NCI-H187 treated with DMSO at 0.1 percent for 48 hours (cell line): ENCODE measurements around the gene HERPUD2.
"Not testable (repeated sequence)": the region's sequence is repeated elsewhere in the genome, so short reads cannot be mapped to it uniquely, and the experiment has no call there.

ENCODE experiments used
- DNase-seq: peaks from one replicate; lab custom pipeline; 2025; lab: John Stamatoyannopoulos, UW

Gene HERPUD2

DNA sequence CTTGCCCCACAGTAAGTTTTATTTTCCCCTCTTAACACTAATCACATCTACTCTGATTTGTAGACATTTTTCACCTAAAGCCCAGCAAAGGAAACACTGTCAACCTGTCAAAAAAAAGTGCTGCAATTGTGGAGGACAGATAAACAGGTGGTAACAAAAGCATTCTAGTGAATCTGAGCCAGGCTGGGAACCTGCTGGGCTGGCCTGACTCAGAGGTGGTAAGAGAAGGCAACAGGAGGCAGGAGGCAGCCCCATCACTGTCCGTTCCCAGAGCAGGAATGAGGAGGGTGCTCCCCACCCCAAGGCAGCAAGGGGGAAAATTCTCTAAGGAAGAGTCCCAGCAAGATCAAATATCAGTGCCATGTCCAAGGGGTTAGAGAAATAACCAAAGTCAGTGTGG lies 19.5 kb upstream of the HERPUD2 start:
- no peak for DNase-seq

DNA sequence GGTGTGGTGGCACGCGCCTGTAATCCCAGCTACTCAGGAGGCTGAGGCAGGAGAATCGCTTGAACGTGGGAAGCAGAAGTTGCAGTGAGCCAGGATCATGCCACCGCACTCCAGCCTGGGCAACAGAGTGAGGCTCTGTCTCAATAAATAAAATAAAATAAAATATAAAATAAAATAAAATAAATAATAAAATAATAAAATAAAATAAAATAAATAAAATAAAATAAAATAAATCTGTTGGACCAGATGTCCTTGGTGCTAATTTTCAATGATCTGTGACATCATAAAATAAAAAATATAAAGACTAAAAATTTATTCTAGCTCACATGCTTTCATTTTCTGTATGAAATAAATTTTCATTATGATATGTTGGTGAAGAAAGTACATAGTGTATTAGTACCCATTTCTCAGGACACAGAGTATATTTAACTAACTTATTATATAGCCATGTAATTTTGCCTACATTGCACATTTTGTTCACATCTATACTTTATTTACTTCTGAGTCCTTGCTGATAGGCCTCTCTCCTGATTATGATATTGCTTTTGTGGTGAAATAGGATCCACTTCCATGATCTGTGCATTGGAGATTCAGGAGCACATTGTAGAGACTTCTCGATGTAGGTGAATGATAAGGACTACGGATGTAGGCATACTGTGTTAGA lies 17.8 kb upstream of the HERPUD2 start:
- DNase-seq = no peak

GRCh38 chr7:35707422-35707821 lies 12.5 kb upstream of the HERPUD2 start:
- DNase-seq = no peak

DNA sequence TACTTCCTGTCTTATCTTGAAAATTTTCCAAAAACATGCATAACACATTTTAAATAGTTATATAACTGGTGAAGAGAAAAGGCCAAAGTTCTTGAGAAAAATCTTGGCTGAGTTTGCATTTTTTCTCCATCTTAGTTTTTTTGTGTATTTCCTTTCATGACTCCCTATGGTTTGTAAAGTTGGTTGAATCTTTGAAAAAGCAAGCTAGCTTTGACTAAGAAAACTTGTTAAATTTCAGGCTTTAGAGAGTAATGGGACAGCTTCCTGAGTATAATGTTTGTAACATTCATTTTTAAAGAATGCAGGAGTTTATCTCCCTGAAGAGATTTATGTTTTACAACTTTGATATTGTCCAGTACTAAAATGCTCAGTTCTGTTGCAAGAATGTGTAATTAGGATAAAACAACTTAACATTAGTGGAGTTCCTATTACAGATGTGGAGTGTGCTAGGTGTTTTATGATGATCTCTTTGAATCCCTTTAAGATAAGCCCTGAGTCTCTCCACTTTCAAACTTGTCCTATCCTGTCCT lies 11.1 kb upstream of the HERPUD2 start:
- DNase-seq = no peak

DNA sequence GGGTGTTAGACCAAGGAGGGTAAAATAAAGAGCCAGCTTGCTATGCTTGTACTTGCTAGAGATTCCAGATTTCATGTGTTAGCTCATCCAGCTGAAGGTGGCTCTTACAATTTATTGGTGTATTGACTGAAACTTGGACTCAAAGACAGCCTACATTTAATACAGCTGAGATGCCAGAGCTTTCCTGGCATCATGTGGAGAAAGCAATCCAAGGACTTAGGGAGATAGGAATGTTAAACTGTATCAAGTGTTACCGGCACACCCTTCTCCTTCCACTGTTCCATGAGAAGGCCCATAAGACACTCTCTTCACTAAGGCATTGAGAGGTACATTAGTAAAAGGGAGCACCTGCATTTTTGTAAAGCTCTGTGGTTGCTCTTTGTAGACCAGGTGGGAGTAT lies 9.3 kb upstream of the HERPUD2 start:
- no peak for DNase-seq

DNA sequence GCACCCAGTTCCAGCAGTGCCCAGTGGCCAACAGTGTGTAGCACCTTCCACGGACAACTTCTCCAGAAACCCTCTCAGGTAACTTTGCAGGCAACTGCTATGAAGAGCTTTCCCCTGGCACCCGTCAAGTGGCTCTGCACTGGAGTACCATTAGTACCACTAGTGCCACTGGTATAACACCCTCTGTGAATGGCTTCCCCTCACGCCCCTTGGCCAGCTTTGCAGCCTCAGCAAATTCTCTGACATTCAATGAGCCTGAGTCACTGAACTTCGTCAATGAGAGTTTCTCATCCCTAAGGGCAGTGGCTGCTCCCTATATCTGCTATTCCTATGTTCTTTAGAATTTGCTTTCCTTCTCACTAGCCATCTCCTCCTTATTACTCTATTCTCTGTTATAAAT lies 7.6 kb upstream of the HERPUD2 start:
- DNase-seq = no peak

GRCh38 chr7:35701287-35701900 lies 6.5 kb upstream of the HERPUD2 start:
- DNase-seq = no peak

DNA sequence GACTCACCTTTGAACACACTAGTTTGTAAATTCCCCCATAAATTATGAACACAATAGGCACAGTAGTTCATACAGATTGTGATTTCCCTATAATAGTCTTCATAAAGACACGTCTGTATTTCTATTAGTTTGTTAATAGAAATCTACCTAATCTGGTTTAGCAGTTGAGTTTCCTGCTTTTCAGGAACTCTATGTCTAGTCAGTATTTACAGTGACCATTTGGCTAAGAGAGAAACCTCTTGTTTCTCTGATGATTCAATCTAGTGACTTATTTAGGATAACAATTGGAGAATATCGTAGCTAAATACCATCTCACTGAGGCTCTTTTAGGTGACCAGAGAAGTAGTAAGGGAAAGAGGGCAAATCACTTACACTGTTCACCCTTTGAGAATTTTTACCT lies 5.9 kb upstream of the HERPUD2 start:
- no peak for DNase-seq

GRCh38 chr7:35700333-35700732 lies 5.4 kb upstream of the HERPUD2 start:
- no peak for DNase-seq

DNA sequence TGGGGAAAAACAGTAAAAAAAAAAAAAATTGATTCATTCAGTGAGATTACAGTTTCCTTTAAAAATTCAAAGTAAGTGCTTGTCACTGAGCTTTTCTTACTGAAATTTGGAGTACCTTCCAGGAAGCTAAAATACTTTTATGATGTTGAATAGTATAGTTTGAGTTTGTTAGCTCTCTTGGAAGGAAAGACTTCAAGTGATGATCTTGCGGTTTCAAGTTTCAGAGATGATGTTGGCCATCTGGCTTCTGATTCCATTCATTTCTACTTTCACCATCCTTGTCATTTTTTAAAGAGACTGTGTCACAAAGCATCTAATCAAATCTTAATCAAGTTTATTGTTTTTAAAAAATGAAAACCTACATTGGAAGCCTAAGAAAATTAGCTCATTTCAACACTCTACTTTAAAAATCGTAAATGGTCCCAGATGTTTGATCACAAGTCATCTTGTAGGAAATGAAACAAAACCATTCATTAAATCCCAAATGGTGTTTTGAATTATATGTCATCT lies 4.9 kb upstream of the HERPUD2 start:
- no peak for DNase-seq

GRCh38 chr7:35698382-35698781 lies 3.4 kb upstream of the HERPUD2 start:
- DNase-seq = not testable (repeated sequence)

DNA sequence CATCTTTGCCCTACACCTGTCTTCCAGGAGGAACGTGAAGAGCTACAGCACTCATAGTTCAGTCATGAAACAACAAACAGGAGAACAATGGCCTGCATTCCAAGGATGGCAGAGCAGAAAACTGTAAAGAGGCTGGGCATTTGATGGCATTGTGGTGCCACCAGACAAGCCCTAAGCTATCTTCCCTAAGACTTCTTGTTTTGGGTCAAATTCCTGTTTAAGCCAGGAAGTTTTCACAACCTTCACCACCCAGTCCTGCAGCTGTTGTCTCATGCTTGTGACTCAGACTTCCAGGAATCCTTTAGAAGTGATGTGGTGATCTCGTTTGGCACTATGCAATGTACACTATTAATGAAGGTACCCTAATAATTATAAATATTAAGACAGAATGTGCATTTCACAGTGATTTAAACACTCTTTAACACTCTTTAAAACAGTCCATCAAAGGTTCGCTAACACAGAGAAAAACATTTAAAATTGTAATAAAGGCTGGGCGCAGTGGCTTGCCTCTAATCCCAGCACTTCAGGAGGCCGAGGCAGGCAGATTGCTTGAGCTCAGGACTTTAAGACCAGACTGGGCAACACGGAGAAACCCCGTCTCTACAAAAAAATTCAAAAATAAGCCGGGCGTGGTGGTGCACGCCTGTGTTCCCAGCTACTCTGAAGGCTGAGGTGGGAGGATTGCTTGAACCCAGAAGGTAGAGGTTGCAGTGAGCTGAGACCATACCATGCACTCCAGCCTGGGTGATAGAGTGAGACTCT lies 2.7 kb upstream of the HERPUD2 start:
- DNase-seq = no peak

DNA sequence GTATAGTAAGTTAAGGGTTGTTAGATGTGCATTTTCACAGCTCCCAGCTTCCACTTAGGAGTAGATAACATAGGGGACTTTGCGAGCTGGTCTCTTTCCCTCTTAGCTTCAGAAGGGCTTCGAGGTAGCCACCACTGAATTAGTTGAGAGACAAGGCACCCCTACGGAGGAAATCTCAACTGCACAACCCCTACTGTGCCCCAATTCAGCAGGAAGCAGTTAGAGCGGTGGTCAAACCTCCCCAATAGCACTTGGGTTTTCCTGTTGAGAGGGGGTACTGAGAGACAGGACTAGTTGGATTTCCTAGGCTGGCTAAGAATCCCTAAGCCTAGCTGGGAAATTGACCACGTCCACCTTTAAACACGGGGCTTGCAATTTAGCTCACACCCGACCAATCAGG lies 1.1 kb upstream of the HERPUD2 start:
- DNase-seq = no peak

- DNase-seq = no peak
Observed at GRCh38 chr7:35695473-35695850, 527 bp upstream of the HERPUD2 start.

GRCh38 chr7:35694161-35694783 lies 663 bp downstream of the HERPUD2 start:
- DNase-seq = no peak

- DNase-seq = no peak
Observed at GRCh38 chr7:35691827-35692307, 3.1 kb downstream of the HERPUD2 start.

GRCh38 chr7:35691366-35691765 lies 3.6 kb downstream of the HERPUD2 start:
- no peak for DNase-seq

DNA sequence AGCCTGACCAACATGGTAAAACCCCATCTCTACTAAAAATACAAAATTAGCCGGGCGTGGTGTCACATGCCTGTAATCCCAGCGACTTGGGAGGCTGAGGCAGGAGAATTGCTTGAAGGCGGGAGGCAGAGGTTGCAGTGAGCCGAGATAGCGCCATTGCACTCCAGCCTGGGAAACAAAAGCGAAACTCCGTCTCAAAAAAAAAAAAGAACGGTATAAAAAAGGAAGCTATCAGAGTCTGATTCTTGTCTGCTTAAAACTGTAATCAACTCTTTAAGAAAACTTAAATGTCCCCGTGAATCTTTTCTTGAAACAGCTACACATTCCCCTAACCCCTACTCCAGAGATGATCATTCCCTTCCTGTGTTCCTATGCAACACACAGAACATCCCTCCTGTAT lies 4.3 kb downstream of the HERPUD2 start:
- DNase-seq = not testable (repeated sequence)

GRCh38 chr7:35685781-35686180 lies 9.2 kb downstream of the HERPUD2 start:
- no peak for DNase-seq

- DNase-seq = no peak
Observed at GRCh38 chr7:35681231-35682029, 13.5 kb downstream of the HERPUD2 start.

GRCh38 chr7:35680403-35681013 lies 14.4 kb downstream of the HERPUD2 start:
- no peak for DNase-seq
